GM12878 (cell line): ENCODE measurements around the gene IL1RAPL1. TPM values are rescaled to one million over a fixed set of nuclear protein-coding genes. Genes with fewer than 3 reads are reported as not detected.

ENCODE experiments used
- ATAC-seq: fragments of 200-7000 bp; cut with Tn5 transposase; 3 replicates; pipeline ENCODE4 v1.9.1; 2020; ENCODE audit warnings: mild to moderate bottlenecking, moderate library complexity
- BruUV-seq: library from RNA; stranded (reverse); fragments of 400-500 nt; replicated peaks from 2 replicates; lab custom pipeline; 2021; lab: Mats Ljungman, UMichigan
- CTCF ChIA-PET: fragments of 300-600 bp; sonication (Branson Sonifier 250); formaldehyde crosslinking; extraction: SDS; loops from one replicate; lab custom pipeline; 2021; ENCODE audit warnings: inconsistent platforms; lab: Yijun Ruan, JAX
- POLR2A ChIA-PET: fragments of 350-600 bp; formaldehyde crosslinking; extraction: SDS; loops from one replicate; lab custom pipeline; 2021; ENCODE audit warnings: inconsistent platforms; lab: Charles Lee
- RAD21 ChIA-PET: fragments of 300-600 bp; sonication (Branson Sonifier 250); formaldehyde crosslinking; loops from one replicate; lab custom pipeline; 2023; ENCODE audit warnings: antibody characterized with exemption; ENCODE audit not compliant: unreplicated experiment; lab: Charles Lee
- SMC1A ChIA-PET: fragments of 300-600 bp; sonication (Branson Sonifier 250); formaldehyde crosslinking; loops from one replicate; lab custom pipeline; 2023; ENCODE audit not compliant: unreplicated experiment, uncharacterized antibody; lab: Charles Lee
- DNase-seq: peaks from one replicate; pipeline ENCODE4 v3.0.0-alpha.2; 2011; ENCODE audit warnings: low read depth, low spot score
- FAIRE-seq: peaks from 3 replicates; lab custom pipeline; 2011; peaks lifted over from hg19 to GRCh38; lab: Jason Lieb, UNC
- H2AFZ ChIP-seq: 2 replicates; pipeline ENCODE4 v1.6.0; 2011; ENCODE audit warnings: low read depth, low read length, control low read depth; ENCODE audit not compliant: control insufficient read depth
- H3K27ac ChIP-seq: 2 replicates; pipeline ENCODE4 v1.5.1; 2011; ENCODE audit warnings: control low read depth; ENCODE audit not compliant: control insufficient read depth, insufficient read depth
- H3K27me3 ChIP-seq, 2 experiments: replicated peaks in 1 of 2; 2 replicates each; pipeline versions ENCODE4 v1.6.0 to v1.6.1; 2011; ENCODE audit warnings: low read length in 1 of 2; ENCODE audit not compliant: control insufficient read depth in 2 of 2, insufficient read depth in 2 of 2
- H3K36me3 ChIP-seq, 2 experiments: 2 replicates each; pipeline ENCODE4 v1.5.1; 2011; ENCODE audit warnings: low read length in 1 of 2; ENCODE audit not compliant: control insufficient read depth in 2 of 2, insufficient read depth in 2 of 2
- H3K4me1 ChIP-seq: 2 replicates; pipeline ENCODE4 v1.6.1; 2011; ENCODE audit warnings: mild to moderate bottlenecking, low read length, moderate library complexity, mixed read lengths; ENCODE audit not compliant: control insufficient read depth, insufficient read depth
- H3K4me2 ChIP-seq: 2 replicates; pipeline ENCODE4 v1.6.0; 2011; ENCODE audit warnings: control low read depth; ENCODE audit not compliant: control insufficient read depth, insufficient read depth
- H3K4me3 ChIP-seq: fragments of 200-600 bp; sonication (generic); 2 replicates; pipeline ENCODE4 v1.5.1; 2016
- H3K79me2 ChIP-seq: 2 replicates; pipeline ENCODE4 v1.6.0; 2011; ENCODE audit warnings: low read length; ENCODE audit not compliant: control insufficient read depth, insufficient read depth
- H3K9ac ChIP-seq: 2 replicates; pipeline ENCODE4 v1.8.0; 2011; ENCODE audit warnings: low read length, control low read depth, mixed read lengths; ENCODE audit not compliant: control insufficient read depth, insufficient read depth
- H3K9me3 ChIP-seq: replicated peaks from 3 replicates; pipeline ENCODE4 v1.5.1; 2011; ENCODE audit warnings: mild to moderate bottlenecking, low read length; ENCODE audit not compliant: control insufficient read depth, insufficient read depth
- H4K20me1 ChIP-seq: 2 replicates; pipeline ENCODE4 v1.6.0; 2011; ENCODE audit not compliant: control insufficient read depth, insufficient read depth
- ELK1 ChIP-seq: IDR thresholded peaks from 2 replicates; pipeline ENCODE4 v1.6.1; 2012; ENCODE audit warnings: low read depth, low read length, improper control_type of control experiment
- MXI1 ChIP-seq: fragments of 150-350 bp; IDR thresholded peaks from 2 replicates; pipeline ENCODE4 v1.6.1; 2011; ENCODE audit warnings: low read depth, mild to moderate bottlenecking, inconsistent platforms, low read length, improper control_type of control experiment
- NBN ChIP-seq: fragments of 450-650 bp; IDR thresholded peaks from 2 replicates; pipeline ENCODE4 v1.6.1; 2016
- RELA ChIP-seq: fragments of 450-650 bp; IDR thresholded peaks from 2 replicates; pipeline ENCODE4 v1.8.0; 2014; ENCODE audit warnings: borderline replicate concordance; ENCODE audit not compliant: partially characterized antibody
- WGBS: methylation state at CpG from one replicate; pipeline ENCODE4 v1.1.6; 2016; ENCODE audit warnings: low lambda C conversion rate; ENCODE audit not compliant: insufficient replicate concordance, insufficient coverage; ENCODE audit errors: missing lambda C conversion rate; 5-methylcytosine and 5-hydroxymethylcytosine counted together
- in situ Hi-C: fragments of 300-500 bp; cut with MboI; formaldehyde crosslinking; loops from 9 replicates; pipeline ENCODE4 v1.14.3; 2018; ENCODE audit warnings: mixed read lengths
- intact Hi-C: fragments of 100-400 bp; cut with micrococcal nuclease; formaldehyde crosslinking; loops from one replicate; pipeline ENCODE4 v1.14.2; 2022; ENCODE audit not compliant: unreplicated experiment
- polyA plus RNA-seq, 11 experiments: library from polyadenylated mRNA; depleted of rRNA in 4 of 11; unstranded in 6 of 11; stranded (reverse) in 5 of 11; fragments of >200 nt; fragmentation: Nextera tagmentation in 4 of 11; fragmentation: Illumina TruSeq in 1 of 11; extraction: Ambion mirVana in 4 of 11; extraction: Trizol in 1 of 11; gene quantifications; 1 replicate in 1 of 11; 2 replicates in 10 of 11; pipeline versions ENCODE4 v1.2.1 to v1.2.3, GENCODE V29; 2011 to 2016; ENCODE audit warnings: inconsistent platforms in 2 of 11, missing spikeins in 2 of 11, low read depth in 1 of 11
- total RNA-seq, 4 experiments: library from RNA; depleted of rRNA in 3 of 4; stranded (reverse); fragments of >200 nt in 3 of 4; fragmentation: Illumina TruSeq in 1 of 4; extraction: Trizol in 1 of 4; gene quantifications; 2 replicates each; pipeline versions ENCODE4 v1.2.1 to v1.2.3, GENCODE V29; 2013 to 2021

Gene IL1RAPL1
- total and polyA plus RNA-seq, 10 of the 15 experiments (the other 5 are each of a cell fraction or from before 2014, with no cell fraction given), result not detected

GRCh38 chrX:29196501-29196900 lies 609.3 kb downstream of the IL1RAPL1 start:
- BruUV-seq, result no TSS peak

GRCh38 chrX:29215251-29215650 lies 628.0 kb downstream of the IL1RAPL1 start:
- BruUV-seq, result no TSS peak
- in situ Hi-C loops, result no loop called here
- Histone ChIP-seq H3K27ac (no peak overlapping the region), H2AFZ (no peak overlapping the region), H3K27me3 (no peaks in the 10 kb centered on the region), H3K4me2 (no peak overlapping the region), H3K79me2 (no peaks in the 10 kb centered on the region), H3K36me3 (no peaks in the 10 kb centered on the region), H3K9ac (no peak overlapping the region), H3K9me3 (no peaks in the 10 kb centered on the region), H3K4me1 (no peaks in the 10 kb centered on the region), H3K4me3 (no peak overlapping the region), H4K20me1 (no peaks in the 10 kb centered on the region)
- no peak for DNase-seq
- TF ChIP-seq ELK1 (no peak), MXI1 (no peak), RELA (no peak)
- ChIA-PET RAD21 (no interaction called here), SMC1A (no interaction called here), CTCF (no interaction called here), POLR2A (no interaction called here)
- no peak for FAIRE-seq
- no peak for ATAC-seq
- intact Hi-C loops, result no loop called here
- WGBS, result 69% methylated on average over 4 of the region's 4 CpGs

More at GRCh38 chrX:29196501-29196900, 609.3 kb downstream of the IL1RAPL1 start:
- ChIA-PET RAD21 (no interaction called here), POLR2A (no interaction called here), SMC1A (no interaction called here), CTCF (no interaction called here)
- intact Hi-C loops (no loop called here), in situ Hi-C loops (no loop called here)
- Histone ChIP-seq H3K9ac (no peak overlapping the region), H3K27ac (no peak overlapping the region), H3K4me2 (no peak overlapping the region), H3K4me3 (no peak overlapping the region), H3K79me2 (no peaks in the 10 kb centered on the region), H2AFZ (no peak overlapping the region), H4K20me1 (no peaks in the 10 kb centered on the region), H3K4me1 (no peaks in the 10 kb centered on the region), H3K9me3 (no peaks in the 10 kb centered on the region), H3K36me3 (no peaks in the 10 kb centered on the region), H3K27me3 (no peaks in the 10 kb centered on the region)
- DNase-seq (no peak), ATAC-seq (no peak), FAIRE-seq (no peak)
- no peak for TF ChIP-seq NBN
